Adrenal gland (tissue), 5 donors: Measurements from ENCODE around the gene SGIP1.

Experiments
- CTCF ChIP-seq, 6 experiments: fragments of 450-650 bp in 4 of 6; fragments of 200-600 bp in 2 of 6; sonication (generic) in 1 of 6; IDR thresholded peaks; 1 replicate in 5 of 6; 2 replicates in 1 of 6; pipeline versions ENCODE4 v1.5.1 to v1.8.0; 2016 to 2021; ENCODE audit warnings: antibody characterized with exemption in 6 of 6, mild to moderate bottlenecking in 2 of 6, moderate library complexity in 1 of 6
- POLR2A ChIP-seq, 2 donors: fragments of 450-650 bp; IDR thresholded peaks; one replicate each; pipeline ENCODE4 v1.6.1; 2017; ENCODE audit warnings: antibody characterized with exemption in 2 of 2, mild to moderate bottlenecking in 2 of 2, moderate library complexity in 1 of 2
- donor health status: DM: no; HTN: no; CAD: no.

- TF ChIP-seq POLR2A (IDR thresholded peaks at IDR 0.05) (no peak), CTCF (IDR thresholded peaks at IDR 0.05) (no peak)
Observed at GRCh38 chr1:66596191-66596590, 62.2 kb downstream of the SGIP1 start.
